ENCODE measurements around the gene PURA. TPM values are rescaled to one million over a fixed set of nuclear protein-coding genes. Genes with fewer than 3 reads are reported as not detected.

PURA gene
- total and polyA plus RNA-seq, 2 of the 13 experiments (the other 11 are each of a cell fraction or from before 2014, with no cell fraction given): 2.0 to 5.0 TPM

DNA sequence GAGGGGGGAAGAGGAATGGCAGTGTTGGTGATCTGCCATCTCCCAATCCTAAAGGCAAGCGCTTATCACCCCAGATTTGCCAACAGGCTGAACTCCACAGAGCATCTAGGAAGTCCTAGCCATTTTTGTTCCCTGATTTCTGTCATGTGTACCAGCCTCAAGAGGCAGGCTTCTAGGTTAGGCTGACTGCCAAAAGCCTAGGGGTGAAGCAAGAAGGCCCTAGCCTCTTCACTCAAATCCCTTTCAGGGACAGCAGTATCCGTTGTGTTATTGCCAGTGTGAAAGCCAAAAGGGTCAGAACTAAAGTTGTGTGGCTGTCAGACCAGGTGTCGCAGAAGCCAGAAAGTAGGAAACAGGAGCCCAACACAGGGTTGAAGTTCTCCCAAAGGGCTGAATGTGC lies 26.5 kb downstream of the PURA start:
- Histone ChIP-seq H3K79me2 (ENCODE audit: insufficient read depth, low read length) (no peaks in the 10 kb centered on the region), H2AFZ (ENCODE audit: low read length) (no peak overlapping the region), H3K27me3 (ENCODE audit: control insufficient read depth in 1 of 2, insufficient read depth in 2 of 2, low read length in 2 of 2) (0 out of 5 replicates have a peak, but pooled peaks cover 1 to 3% of the 10 kb centered on the region in 2 experiments), H3K4me2 (ENCODE audit: low read depth, low read length) (no peak overlapping the region), H3K9ac (ENCODE audit: insufficient read depth, low read depth, low read length) (no peak overlapping the region), H3K36me3 (replicated peaks in 1 of 2; ENCODE audit: control insufficient read depth in 1 of 2, insufficient read depth in 2 of 2, low read length in 2 of 2) (no peaks in the 10 kb centered on the region), H3K4me1 (ENCODE audit: insufficient read depth, low read length) (peaks cover 45% of the 10 kb centered on the region), H3K4me3 (replicated peaks in 1 of 3; ENCODE audit: insufficient read depth in 1 of 3, low read depth in 2 of 3, low read length in 3 of 3) (no peak overlapping the region), H4K20me1 (ENCODE audit: insufficient read depth, low read length) (peaks cover 18% of the 10 kb centered on the region), H3K9me3 (ENCODE audit: low read length) (no peaks in the 10 kb centered on the region), H3K27ac (ENCODE audit: extremely low read length, insufficient read depth, low read length) (no peak overlapping the region)
- ATAC-seq: no peak
- CTCF ChIA-PET (ENCODE audit: low intra/inter-chr PET ratio, low total read pairs): no interaction called here
- FAIRE-seq: no peak
- 79% methylated on average over 3 of the region's 3 CpGs for WGBS (ENCODE audit: low lambda C conversion rate)
- intact Hi-C loops (cut with micrococcal nuclease; ENCODE audit: unreplicated experiment): loop anchor here (5.0 kb wide), 1 partner anchor 33 kb away; no protein-coding TSS in a partner anchor
- POLR2A ChIA-PET: no interaction called here
- TF ChIP-seq ZNF558 (CRISPR knock-in tag; IDR thresholded peaks at IDR 0.05; ENCODE audit: borderline replicate concordance) (no peak), RFX3 (CRISPR knock-in tag; IDR thresholded peaks at IDR 0.05) (no peak), NPAS2 (CRISPR knock-in tag; IDR thresholded peaks at IDR 0.05; ENCODE audit: borderline replicate concordance) (no peak), IKZF4 (CRISPR knock-in tag; IDR thresholded peaks at IDR 0.05; ENCODE audit: borderline replicate concordance, low read depth, not compliant biosample characterization) (no peak), RELA (CRISPR knock-in tag; IDR thresholded peaks at IDR 0.05) (no peak), ZNF30 (CRISPR knock-in tag; IDR thresholded peaks at IDR 0.05) (no peak), ZNF749 (CRISPR knock-in tag; IDR thresholded peaks at IDR 0.05; ENCODE audit: borderline replicate concordance) (no peak), MAFF (IDR thresholded peaks at IDR 0.05; ENCODE audit: low read depth, low read length) (no peak), ATF7-NPFF (CRISPR knock-in tag; IDR thresholded peaks at IDR 0.05; ENCODE audit: low read depth) (no peak), MEF2D (CRISPR knock-in tag; IDR thresholded peaks at IDR 0.05) (no peak), ZNF207 (IDR thresholded peaks at IDR 0.05; ENCODE audit: borderline replicate concordance) (no peak), ZNF546 (CRISPR knock-in tag; conservative IDR thresholded peaks at IDR 0.05) (no peak), SNAPC2 (CRISPR knock-in tag; IDR thresholded peaks at IDR 0.05) (no peak)
- TF ChIP-seq, protein P1, sequence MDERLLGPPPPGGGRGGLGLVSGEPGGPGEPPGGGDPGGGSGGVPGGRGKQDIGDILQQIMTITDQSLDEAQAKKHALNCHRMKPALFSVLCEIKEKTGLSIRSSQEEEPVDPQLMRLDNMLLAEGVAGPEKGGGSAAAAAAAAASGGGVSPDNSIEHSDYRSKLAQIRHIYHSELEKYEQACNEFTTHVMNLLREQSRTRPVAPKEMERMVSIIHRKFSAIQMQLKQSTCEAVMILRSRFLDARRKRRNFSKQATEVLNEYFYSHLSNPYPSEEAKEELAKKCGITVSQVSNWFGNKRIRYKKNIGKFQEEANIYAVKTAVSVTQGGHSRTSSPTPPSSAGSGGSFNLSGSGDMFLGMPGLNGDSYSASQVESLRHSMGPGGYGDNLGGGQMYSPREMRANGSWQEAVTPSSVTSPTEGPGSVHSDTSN (CRISPR knock-in tag; IDR thresholded peaks at IDR 0.05): no peak
- TF ChIP-seq, protein P2, sequence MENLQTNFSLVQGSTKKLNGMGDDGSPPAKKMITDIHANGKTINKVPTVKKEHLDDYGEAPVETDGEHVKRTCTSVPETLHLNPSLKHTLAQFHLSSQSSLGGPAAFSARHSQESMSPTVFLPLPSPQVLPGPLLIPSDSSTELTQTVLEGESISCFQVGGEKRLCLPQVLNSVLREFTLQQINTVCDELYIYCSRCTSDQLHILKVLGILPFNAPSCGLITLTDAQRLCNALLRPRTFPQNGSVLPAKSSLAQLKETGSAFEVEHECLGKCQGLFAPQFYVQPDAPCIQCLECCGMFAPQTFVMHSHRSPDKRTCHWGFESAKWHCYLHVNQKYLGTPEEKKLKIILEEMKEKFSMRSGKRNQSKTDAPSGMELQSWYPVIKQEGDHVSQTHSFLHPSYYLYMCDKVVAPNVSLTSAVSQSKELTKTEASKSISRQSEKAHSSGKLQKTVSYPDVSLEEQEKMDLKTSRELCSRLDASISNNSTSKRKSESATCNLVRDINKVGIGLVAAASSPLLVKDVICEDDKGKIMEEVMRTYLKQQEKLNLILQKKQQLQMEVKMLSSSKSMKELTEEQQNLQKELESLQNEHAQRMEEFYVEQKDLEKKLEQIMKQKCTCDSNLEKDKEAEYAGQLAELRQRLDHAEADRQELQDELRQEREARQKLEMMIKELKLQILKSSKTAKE (CRISPR knock-in tag; IDR thresholded peaks at IDR 0.05; ENCODE audit: borderline replicate concordance): no peak
- TF ChIP-seq, protein P3, sequence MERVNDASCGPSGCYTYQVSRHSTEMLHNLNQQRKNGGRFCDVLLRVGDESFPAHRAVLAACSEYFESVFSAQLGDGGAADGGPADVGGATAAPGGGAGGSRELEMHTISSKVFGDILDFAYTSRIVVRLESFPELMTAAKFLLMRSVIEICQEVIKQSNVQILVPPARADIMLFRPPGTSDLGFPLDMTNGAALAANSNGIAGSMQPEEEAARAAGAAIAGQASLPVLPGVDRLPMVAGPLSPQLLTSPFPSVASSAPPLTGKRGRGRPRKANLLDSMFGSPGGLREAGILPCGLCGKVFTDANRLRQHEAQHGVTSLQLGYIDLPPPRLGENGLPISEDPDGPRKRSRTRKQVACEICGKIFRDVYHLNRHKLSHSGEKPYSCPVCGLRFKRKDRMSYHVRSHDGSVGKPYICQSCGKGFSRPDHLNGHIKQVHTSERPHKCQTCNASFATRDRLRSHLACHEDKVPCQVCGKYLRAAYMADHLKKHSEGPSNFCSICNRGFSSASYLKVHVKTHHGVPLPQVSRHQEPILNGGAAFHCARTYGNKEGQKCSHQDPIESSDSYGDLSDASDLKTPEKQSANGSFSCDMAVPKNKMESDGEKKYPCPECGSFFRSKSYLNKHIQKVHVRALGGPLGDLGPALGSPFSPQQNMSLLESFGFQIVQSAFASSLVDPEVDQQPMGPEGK (CRISPR knock-in tag; IDR thresholded peaks at IDR 0.05): no peak
- TF ChIP-seq, protein P4, sequence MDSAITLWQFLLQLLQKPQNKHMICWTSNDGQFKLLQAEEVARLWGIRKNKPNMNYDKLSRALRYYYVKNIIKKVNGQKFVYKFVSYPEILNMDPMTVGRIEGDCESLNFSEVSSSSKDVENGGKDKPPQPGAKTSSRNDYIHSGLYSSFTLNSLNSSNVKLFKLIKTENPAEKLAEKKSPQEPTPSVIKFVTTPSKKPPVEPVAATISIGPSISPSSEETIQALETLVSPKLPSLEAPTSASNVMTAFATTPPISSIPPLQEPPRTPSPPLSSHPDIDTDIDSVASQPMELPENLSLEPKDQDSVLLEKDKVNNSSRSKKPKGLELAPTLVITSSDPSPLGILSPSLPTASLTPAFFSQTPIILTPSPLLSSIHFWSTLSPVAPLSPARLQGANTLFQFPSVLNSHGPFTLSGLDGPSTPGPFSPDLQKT (CRISPR knock-in tag; IDR thresholded peaks at IDR 0.05; ENCODE audit: borderline replicate concordance): no peak
- DNase-seq (ENCODE audit: low spot score): no peak
- BruUV-seq (replicated peaks): no TSS peak
- in situ Hi-C loops (cut with HindIII; ENCODE audit: extremely low pct_ligation_motif_present, low pct_unique_long_range_greater_than_20kb): no loop called here
